DMS53 treated with DMSO at 0.1 percent for 48 hours (cell line): Measurements from ENCODE around the gene NOSIP.
A peak's percentile ranks its signal among the peaks of the same experiment; 100 is the strongest.
"Not testable (repeated sequence)": the region's sequence is repeated elsewhere in the genome, so short reads cannot be mapped to it uniquely, and the experiment has no call there.

Source experiments
- DNase-seq: peaks from one replicate; lab custom pipeline; 2025; ENCODE audit not compliant: unreplicated experiment; lab: John Stamatoyannopoulos, UW

NOSIP gene, protein sequence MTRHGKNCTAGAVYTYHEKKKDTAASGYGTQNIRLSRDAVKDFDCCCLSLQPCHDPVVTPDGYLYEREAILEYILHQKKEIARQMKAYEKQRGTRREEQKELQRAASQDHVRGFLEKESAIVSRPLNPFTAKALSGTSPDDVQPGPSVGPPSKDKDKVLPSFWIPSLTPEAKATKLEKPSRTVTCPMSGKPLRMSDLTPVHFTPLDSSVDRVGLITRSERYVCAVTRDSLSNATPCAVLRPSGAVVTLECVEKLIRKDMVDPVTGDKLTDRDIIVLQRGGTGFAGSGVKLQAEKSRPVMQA

GRCh38 chr19:49580264-49581006, at the start of gene NOSIP:
Gene NOSIP (minus strand): TSS chr19:49580556. CDS start chr19:49560691, 19,865 bp downstream.
- DNase-seq = peak; percentile 81

DNA sequence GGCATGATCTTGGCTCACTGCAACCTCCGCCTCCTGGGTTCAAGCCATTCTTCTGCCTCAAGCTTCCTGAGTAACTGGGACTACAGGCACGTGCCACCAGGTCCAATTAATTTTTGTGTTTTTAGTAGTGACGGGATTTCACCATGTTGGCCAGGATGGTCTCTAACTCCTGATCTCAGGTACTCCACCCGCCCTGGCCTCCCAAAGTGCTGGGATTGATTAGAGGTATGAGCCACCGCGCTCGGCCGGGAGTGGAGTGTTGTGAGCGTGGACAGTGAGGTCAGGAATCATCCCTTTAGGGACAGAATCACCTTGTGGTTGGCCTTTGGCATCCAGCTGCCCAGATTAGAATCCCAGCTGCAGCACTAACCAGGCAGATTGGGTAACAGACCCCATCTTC, 49.3 kb upstream of the NOSIP start:
- DNase-seq = no peak

- DNase-seq = no peak
These were observed 45.9 kb upstream of the NOSIP start for GRCh38 chr19:49626226-49626625.

GRCh38 chr19:49624967-49625910, 44.9 kb upstream of the NOSIP start:
- no peak for DNase-seq

DNA sequence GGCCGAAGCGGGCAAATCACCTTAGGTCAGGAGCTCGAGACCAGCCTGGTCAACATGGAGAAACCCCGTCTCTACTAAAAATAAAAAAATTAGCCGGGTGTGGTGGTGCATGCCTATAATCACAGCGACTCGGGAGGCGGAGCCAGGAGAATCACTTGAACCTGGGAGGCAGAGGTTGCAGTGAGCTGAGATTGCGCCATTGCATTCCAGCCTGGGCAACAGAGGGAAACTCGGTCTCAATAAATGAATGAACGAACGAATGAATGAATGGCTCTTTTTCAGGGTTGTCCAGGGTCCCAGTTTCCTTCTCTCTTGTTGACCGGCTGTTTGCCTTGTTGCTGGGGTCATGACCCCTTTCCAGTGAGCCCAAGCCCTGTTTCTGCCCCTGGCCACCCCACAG, 37.5 kb upstream of the NOSIP start:
- DNase-seq = not testable (repeated sequence)

- no peak for DNase-seq
These were observed 36.6 kb upstream of the NOSIP start for GRCh38 chr19:49616945-49617344.

DNA sequence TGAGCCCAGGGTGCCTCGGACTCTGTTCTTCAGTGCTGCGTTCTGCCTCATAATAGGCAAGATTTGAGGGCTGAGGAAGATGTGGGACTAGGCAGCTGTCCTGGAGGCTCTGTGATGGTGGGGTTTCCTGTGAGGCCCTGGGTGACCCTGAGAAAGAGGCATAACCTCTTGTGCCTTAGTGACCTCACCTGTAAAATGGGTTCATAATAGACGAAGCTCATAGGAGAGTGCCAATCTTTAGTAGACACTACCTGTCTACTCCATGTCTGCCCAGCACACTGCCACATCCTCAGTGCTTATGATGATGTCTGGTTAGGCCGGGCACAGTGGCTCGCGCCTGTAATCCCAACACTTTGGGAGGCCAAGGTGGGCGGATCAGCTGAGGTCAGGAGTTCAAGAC, 36.2 kb upstream of the NOSIP start:
- DNase-seq = no peak

- no peak for DNase-seq
These were observed 35.5 kb upstream of the NOSIP start for GRCh38 chr19:49615861-49616260.

DNA sequence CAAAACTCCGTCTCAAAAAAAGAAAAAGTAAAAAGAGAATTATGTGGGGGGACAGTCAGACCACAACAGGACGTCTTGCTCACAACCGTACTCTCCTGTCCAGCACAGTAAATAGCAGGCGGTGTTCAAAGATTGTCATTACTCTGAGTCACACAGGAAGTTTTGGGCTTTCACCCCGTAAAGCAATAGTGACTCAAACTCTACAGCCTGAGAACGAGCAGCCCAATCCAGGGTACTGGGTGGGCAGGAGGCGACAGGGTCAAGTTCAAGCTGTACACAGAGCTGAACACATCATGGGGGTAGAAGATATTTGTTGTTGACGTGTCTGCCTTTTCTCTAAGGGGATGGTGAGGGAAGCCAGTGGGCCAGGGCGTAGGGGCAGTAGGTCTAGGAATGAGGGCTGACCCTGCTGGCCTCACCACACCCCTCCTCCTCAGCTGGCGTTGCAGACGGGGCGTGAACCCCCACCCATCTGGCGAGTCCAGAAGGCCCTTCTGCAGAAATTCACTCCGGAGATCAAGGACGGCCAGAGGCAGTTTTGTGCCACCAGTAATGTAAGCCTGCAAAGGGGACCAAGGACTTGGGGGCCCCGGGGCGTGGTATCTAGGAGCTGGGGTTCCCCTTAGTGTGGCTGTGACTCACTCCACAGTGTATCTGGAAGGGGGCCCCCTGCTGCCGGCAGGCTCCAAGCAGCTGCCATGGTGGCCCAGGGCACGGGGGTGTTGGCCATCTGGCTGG, 33.9 kb upstream of the NOSIP start:
- DNase-seq = no peak

DNA sequence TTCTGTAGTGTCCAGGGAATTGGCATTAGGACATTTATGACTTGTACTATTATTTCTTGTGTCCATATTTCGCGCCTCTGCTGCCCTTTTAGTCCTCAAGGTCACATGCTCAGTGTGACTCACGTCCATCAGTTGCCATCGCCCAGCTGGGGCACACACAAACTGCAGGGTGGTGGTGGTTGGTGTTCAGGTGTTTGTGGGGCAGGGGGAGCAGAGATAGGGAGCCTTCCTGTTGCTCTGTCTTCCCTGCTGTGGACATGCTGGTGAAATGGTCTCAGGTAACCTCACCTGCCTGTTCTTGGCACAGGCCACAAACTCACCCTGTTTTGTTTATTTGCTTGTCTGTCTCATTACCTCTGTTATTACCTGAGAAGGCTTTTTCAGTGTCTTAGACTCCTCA, 33.0 kb upstream of the NOSIP start:
- DNase-seq = no peak

GRCh38 chr19:49609499-49610092, 29.2 kb upstream of the NOSIP start:
- DNase-seq = no peak

GRCh38 chr19:49605605-49606004, 25.2 kb upstream of the NOSIP start:
- DNase-seq = no peak

DNA sequence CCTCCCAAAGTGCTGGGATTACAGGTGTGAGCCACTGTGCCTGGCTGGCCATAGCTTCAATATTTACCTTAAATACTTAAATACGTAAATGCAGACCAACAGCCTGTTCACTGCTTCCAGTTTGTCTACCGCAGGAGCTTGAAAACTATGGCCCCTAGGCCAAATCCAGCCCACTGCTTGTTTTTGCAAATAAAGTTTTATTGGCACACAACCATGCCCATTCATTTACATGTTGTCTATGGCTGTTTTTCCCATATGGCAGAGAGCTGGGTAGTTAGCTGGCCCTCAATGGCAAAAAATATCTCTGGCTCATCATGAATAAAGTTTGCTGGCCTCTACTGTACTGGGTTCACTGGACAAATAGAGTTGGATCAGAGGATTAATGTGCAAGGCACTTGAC, 22.4 kb upstream of the NOSIP start:
- DNase-seq = no peak

GRCh38 chr19:49601482-49602038, 21.2 kb upstream of the NOSIP start:
- no peak for DNase-seq

DNA sequence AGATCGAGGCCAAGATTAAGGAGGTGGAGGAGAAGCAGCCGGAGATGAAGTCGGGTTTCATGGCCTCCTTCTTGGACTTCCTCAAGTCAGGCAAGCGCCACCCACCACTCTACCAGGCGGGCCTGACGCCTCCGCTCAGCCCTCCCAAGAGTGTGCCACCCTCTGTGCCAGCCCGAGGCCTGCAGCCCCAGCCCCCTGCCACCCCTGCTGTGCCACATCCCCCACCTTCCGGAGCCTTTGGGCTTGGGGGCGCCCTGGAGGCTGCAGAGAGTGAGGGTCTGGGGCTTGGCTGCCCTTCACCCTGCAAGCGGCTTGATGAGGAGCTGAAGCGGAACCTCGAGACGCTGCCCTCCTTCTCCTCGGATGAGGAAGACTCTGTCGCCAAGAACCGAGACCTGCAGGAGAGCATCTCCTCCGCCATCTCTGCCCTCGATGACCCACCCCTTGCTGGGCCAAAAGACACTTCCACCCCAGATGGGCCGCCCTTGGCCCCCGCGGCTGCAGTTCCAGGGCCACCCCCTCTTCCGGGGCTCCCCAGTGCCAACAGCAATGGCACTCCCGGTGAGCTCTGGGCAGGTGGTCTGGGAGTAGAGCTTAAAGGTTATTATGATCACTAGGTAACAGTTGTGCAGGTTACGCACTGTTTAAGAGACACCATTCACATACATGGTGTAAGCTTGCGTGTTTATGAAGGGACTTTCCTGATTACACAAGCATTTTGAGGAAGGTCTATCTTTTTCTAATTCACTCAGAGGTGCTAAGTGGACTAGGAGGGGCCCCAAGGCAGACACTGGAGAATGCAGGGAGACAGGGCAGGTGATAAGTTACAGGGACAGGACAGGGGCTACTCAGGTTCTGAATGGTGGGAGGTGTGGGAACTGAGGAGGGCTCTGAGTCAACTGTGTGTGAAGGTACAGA, 19.3 kb upstream of the NOSIP start:
- DNase-seq = no peak

DNA sequence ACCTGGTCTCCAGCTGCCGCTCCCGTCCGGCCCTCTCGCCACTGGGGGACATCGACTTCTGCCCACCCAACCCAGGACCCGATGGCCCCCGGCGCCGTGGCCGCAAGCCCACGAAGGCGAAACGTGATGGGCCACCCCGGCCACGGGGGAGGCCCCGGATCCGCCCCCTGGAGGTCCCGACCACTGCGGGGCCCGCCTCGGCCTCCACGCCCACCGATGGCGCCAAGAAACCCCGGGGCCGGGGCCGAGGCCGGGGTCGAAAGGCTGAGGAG, 17.3 kb upstream of the NOSIP start:
- no peak for DNase-seq

- no peak for DNase-seq
These were observed 16.8 kb upstream of the NOSIP start for GRCh38 chr19:49596954-49597702.

DNA sequence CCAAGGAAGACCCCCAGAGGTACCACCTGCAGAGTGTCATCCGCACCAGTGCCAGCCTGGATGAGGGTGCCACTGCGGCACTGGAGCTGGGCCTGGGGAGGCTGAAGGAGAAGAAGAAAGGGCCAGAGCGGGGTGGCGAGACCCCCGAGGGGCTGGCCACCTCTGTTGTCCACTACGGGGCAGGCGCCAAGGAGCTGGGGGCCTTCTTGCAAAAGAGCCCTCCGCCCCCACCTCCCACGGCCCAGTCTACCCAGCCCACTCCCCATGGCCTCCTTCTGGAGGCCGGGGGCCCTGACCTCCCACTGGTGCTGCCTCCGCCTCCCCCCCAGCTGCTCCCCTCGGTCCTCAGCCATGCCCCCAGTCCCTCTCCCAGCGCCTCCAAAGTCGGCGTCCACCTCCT, 16.1 kb upstream of the NOSIP start:
- no peak for DNase-seq
